CD4-positive, alpha-beta T cell (primary cell): ENCODE measurements around the gene ZNF22. TPM values are rescaled to one million over a fixed set of nuclear protein-coding genes. Genes with fewer than 3 reads are reported as not detected.

Experiments used
- ATAC-seq: fragments of 200-7000 bp; cut with Tn5 transposase; one replicate; pipeline ENCODE4 v1.10.0; 2022; ENCODE audit warnings: mild to moderate bottlenecking; ENCODE audit not compliant: poor library complexity
- CTCF ChIA-PET: fragments of 350-600 bp; sonication (Branson Sonifier 250); formaldehyde crosslinking; loops from one replicate; lab custom pipeline; 2021; ENCODE audit warnings: antibody characterized with exemption, inconsistent platforms; lab: Charles Lee
- POLR2A ChIA-PET: fragments of 350-600 bp; sonication (Branson Sonifier 250); formaldehyde crosslinking; loops from one replicate; lab custom pipeline; 2021; ENCODE audit warnings: antibody characterized with exemption, inconsistent platforms; lab: Charles Lee
- DNase-seq, 14 experiments: peaks; one replicate each; pipeline ENCODE4 v3.0.0-alpha.2; 2013 to 2020; ENCODE audit warnings: mixed read lengths in 2 of 14
- H3K27ac ChIP-seq, 2 donors: one replicate each; pipeline versions ENCODE4 v1.5.1 to v1.7.0; 2013; ENCODE audit warnings: low read length in 2 of 2, low read depth in 1 of 2, mild to moderate bottlenecking in 1 of 2
- H3K27me3 ChIP-seq, 2 experiments: 1 replicate in 1 of 2; 2 replicates in 1 of 2; pipeline versions ENCODE4 v1.6.1 to v1.7.0; 2013; ENCODE audit warnings: low read length in 2 of 2, control low read depth in 1 of 2, mild to moderate bottlenecking in 1 of 2, moderate library complexity in 1 of 2; ENCODE audit not compliant: insufficient read depth in 2 of 2, control insufficient read depth in 1 of 2
- H3K36me3 ChIP-seq: one replicate; pipeline ENCODE4 v1.6.1; 2013; ENCODE audit warnings: low read length, control low read depth; ENCODE audit not compliant: insufficient read depth
- H3K4me1 ChIP-seq: one replicate; pipeline ENCODE4 v1.6.1; 2013; ENCODE audit warnings: low read length, control low read depth; ENCODE audit not compliant: insufficient read depth
- H3K4me3 ChIP-seq: one replicate; pipeline ENCODE4 v1.5.1; 2013; ENCODE audit warnings: mild to moderate bottlenecking, low read length, moderate library complexity
- H3K9me3 ChIP-seq, 2 experiments: 1 replicate in 1 of 2; 2 replicates in 1 of 2; pipeline versions ENCODE4 v1.6.1 to v1.7.0; 2013; ENCODE audit warnings: low read length in 2 of 2, mild to moderate bottlenecking in 2 of 2, control low read depth in 1 of 2, moderate library complexity in 1 of 2; ENCODE audit not compliant: control insufficient read depth in 1 of 2, insufficient read depth in 1 of 2
- H3K27ac Mint-ChIP-seq: one replicate; pipeline ENCODE4 v1.8.0; 2020; ENCODE audit warnings: mixed read lengths
- H3K27me3 Mint-ChIP-seq: one replicate; pipeline ENCODE4 v1.8.0; 2021; ENCODE audit warnings: mixed read lengths
- H3K36me3 Mint-ChIP-seq: one replicate; pipeline ENCODE4 v1.8.0; 2021; ENCODE audit warnings: low read depth, mixed read lengths
- H3K4me1 Mint-ChIP-seq: one replicate; pipeline ENCODE4 v1.8.0; 2021; ENCODE audit warnings: low read depth, mixed read lengths
- H3K4me3 Mint-ChIP-seq: one replicate; pipeline ENCODE4 v1.8.0; 2020; ENCODE audit warnings: mild to moderate bottlenecking, mixed read lengths
- H3K9me3 Mint-ChIP-seq: one replicate; pipeline ENCODE4 v1.8.0; 2020; ENCODE audit warnings: mixed read lengths
- intact Hi-C, 2 experiments: fragments of 100-400 bp; cut with DNase I in 1 of 2; cut with micrococcal nuclease in 1 of 2; formaldehyde crosslinking; loops; one replicate each; pipeline versions ENCODE4 v1.15.1 to v1.9.0; 2023 to 2025; cut with DNase I, micrococcal nuclease
- total RNA-seq, 174 experiments: library from RNA in 2 of 174; stranded (reverse) in 2 of 174; gene quantifications; one replicate each; pipeline ENCODE4 v1.2.3 and lab custom pipeline; 2021 to 2026
- TF ChIP-seq, protein P1 (sequence below): fragments of 200-600 bp; IDR thresholded peaks from one replicate; pipeline ENCODE4 v1.8.0; 2022; ENCODE audit warnings: antibody characterized with exemption, mild to moderate bottlenecking

The ZNF22 gene
- total RNA-seq, 2 experiments from 2014 or later, result 14.1 to 15.3 TPM

- CTCF ChIA-PET, result no interaction called here
Observed at GRCh38 chr10:45015590-45015989, 14.9 kb downstream of the ZNF22 start.

GRCh38 chr10:45023426-45023825, 22.7 kb downstream of the ZNF22 start:
- H3K9me3 Mint-ChIP-seq, result peaks cover 6% of the 10 kb centered on the region
- H3K36me3 Mint-ChIP-seq, result no peaks in the 10 kb centered on the region
- DNase-seq (no peak), ATAC-seq (no peak)
- Histone ChIP-seq H3K27ac (no peak overlapping the region), H3K4me1 (no peaks in the 10 kb centered on the region), H3K36me3 (no peaks in the 10 kb centered on the region), H3K9me3 (no peaks in the 10 kb centered on the region), H3K4me3 (no peak overlapping the region), H3K27me3 (no peaks in the 10 kb centered on the region)
- CTCF ChIA-PET, result no interaction called here
- TF ChIP-seq, protein P1, sequence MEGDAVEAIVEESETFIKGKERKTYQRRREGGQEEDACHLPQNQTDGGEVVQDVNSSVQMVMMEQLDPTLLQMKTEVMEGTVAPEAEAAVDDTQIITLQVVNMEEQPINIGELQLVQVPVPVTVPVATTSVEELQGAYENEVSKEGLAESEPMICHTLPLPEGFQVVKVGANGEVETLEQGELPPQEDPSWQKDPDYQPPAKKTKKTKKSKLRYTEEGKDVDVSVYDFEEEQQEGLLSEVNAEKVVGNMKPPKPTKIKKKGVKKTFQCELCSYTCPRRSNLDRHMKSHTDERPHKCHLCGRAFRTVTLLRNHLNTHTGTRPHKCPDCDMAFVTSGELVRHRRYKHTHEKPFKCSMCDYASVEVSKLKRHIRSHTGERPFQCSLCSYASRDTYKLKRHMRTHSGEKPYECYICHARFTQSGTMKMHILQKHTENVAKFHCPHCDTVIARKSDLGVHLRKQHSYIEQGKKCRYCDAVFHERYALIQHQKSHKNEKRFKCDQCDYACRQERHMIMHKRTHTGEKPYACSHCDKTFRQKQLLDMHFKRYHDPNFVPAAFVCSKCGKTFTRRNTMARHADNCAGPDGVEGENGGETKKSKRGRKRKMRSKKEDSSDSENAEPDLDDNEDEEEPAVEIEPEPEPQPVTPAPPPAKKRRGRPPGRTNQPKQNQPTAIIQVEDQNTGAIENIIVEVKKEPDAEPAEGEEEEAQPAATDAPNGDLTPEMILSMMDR, result no peak
- no peaks in the 10 kb centered on the region for H3K27me3 Mint-ChIP-seq
- H3K4me3 Mint-ChIP-seq, result no peak overlapping the region
- intact Hi-C loops, result no loop called here
- no peaks in the 10 kb centered on the region for H3K4me1 Mint-ChIP-seq
- POLR2A ChIA-PET, result no interaction called here
- no peak overlapping the region for H3K27ac Mint-ChIP-seq

More at GRCh38 chr10:45015590-45015989, 14.9 kb downstream of the ZNF22 start:
- H3K4me3 Mint-ChIP-seq, result no peak overlapping the region
- no peaks in the 10 kb centered on the region for H3K36me3 Mint-ChIP-seq
- H3K27me3 Mint-ChIP-seq, result peaks cover 8% of the 10 kb centered on the region
- Histone ChIP-seq H3K27ac (no peak overlapping the region), H3K36me3 (no peaks in the 10 kb centered on the region), H3K9me3 (no peaks in the 10 kb centered on the region), H3K4me3 (no peak overlapping the region), H3K4me1 (no peaks in the 10 kb centered on the region), H3K27me3 (no peaks in the 10 kb centered on the region)
- H3K9me3 Mint-ChIP-seq, result no peaks in the 10 kb centered on the region
- POLR2A ChIA-PET, result no interaction called here
- no peaks in the 10 kb centered on the region for H3K4me1 Mint-ChIP-seq
- ATAC-seq (no peak), DNase-seq (no peak)
- TF ChIP-seq, protein P1, result no peak
- intact Hi-C loops, result no loop called here
- H3K27ac Mint-ChIP-seq, result no peak overlapping the region

DNA sequence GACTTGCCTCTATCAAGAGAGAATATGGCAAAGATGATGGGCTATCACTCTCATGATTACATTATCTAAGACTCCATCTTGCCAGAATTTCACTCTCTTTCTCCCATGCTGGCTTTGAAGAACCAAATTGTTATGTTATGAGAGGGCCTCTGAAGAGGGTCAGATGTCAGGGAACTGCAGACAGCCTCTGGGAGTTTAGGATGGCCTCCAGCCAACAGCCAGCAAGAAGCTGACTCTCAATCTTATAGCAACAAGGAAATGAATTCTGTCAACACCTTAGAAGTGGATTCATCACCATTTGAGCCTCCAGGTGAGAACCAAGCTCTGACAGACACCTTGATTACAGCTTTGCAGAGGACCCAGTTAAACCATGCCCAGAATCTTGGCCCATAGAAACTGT, 33.6 kb downstream of the ZNF22 start:
- ChIA-PET POLR2A (no interaction called here), CTCF (no interaction called here)
- no peak overlapping the region for H3K4me3 ChIP-seq
- Mint-ChIP-seq H3K9me3 (peaks cover 4% of the 10 kb centered on the region), H3K4me1 (no peaks in the 10 kb centered on the region), H3K4me3 (no peak overlapping the region), H3K27ac (no peak overlapping the region), H3K36me3 (peaks cover 6% of the 10 kb centered on the region), H3K27me3 (peaks cover 28% of the 10 kb centered on the region)
- peaks cover 5 to 20% of the 10 kb centered on the region in 2 experiments for H3K9me3 ChIP-seq
- no peak overlapping the region for H3K27ac ChIP-seq
- H3K4me1 ChIP-seq, result no peaks in the 10 kb centered on the region
- H3K27me3 ChIP-seq, result peaks cover 3 to 7% of the 10 kb centered on the region in 2 experiments
- intact Hi-C loops, result no loop called here
- no peaks in the 10 kb centered on the region for H3K36me3 ChIP-seq
- DNase-seq, result no peak
- no peak for ATAC-seq
- TF ChIP-seq, protein P1, result no peak
